K562 (cell line): ENCODE data around the gene KTN1. TPM values are rescaled to one million over a fixed set of nuclear protein-coding genes. Genes with fewer than 3 reads are reported as not detected.

Source experiments
- CXXC5 ChIP-seq: fragments of 250-450 bp; sonication (Bioruptor Pico); IDR thresholded peaks from 2 replicates; pipeline ENCODE4 v1.8.0; 2022; ENCODE audit warnings: inconsistent platforms, mild to moderate bottlenecking, moderate library complexity
- E2F5 ChIP-seq: sonication (generic); formaldehyde crosslinking; IDR thresholded peaks from 2 replicates; pipeline ENCODE4 v1.8.0; 2022; ENCODE audit warnings: mild to moderate bottlenecking, missing genetic modification reagents
- HBP1 ChIP-seq: fragments of 450-650 bp; formaldehyde crosslinking; IDR thresholded peaks from 2 replicates; pipeline ENCODE4 v1.4.0; 2022; ENCODE audit warnings: missing genetic modification characterization
- KLF16 ChIP-seq: IDR thresholded peaks from 2 replicates; pipeline ENCODE4 v1.6.1; 2016; ENCODE audit warnings: antibody characterized with exemption
- MIER1 ChIP-seq: fragments of 450-650 bp; IDR thresholded peaks from 2 replicates; pipeline ENCODE4 v1.6.1; 2016; ENCODE audit warnings: antibody characterized with exemption, mild to moderate bottlenecking, low read depth
- NKRF ChIP-seq: fragments of 450-650 bp; IDR thresholded peaks from 2 replicates; pipeline ENCODE4 v1.6.1; 2016; ENCODE audit warnings: borderline replicate concordance
- PATZ1 ChIP-seq: fragments of 250-450 bp; sonication (Bioruptor Pico); IDR thresholded peaks from 2 replicates; pipeline ENCODE4 v1.5.0; 2020; ENCODE audit warnings: mild to moderate bottlenecking, borderline replicate concordance
- TRIM28 ChIP-seq: fragments of 450-650 bp; IDR thresholded peaks from 2 replicates; pipeline ENCODE4 v1.6.1; 2017
- ZNF146 ChIP-seq: IDR thresholded peaks from one replicate; pipeline ENCODE4 v1.6.1; 2018; ENCODE audit warnings: missing compliant biosample characterization; ENCODE audit not compliant: unreplicated experiment
- polyA plus RNA-seq, 8 experiments: library from polyadenylated mRNA; depleted of rRNA in 4 of 8; stranded (reverse) in 5 of 8; unstranded in 3 of 8; fragments of >200 nt; fragmentation: Nextera tagmentation in 2 of 8; fragmentation: Illumina TruSeq in 1 of 8; extraction: Ambion mirVana in 2 of 8; extraction: Trizol in 1 of 8; gene quantifications; 2 replicates each; pipeline versions ENCODE4 v1.2.1 to v1.2.3, GENCODE V29; 2011 to 2014; ENCODE audit warnings: inconsistent platforms in 1 of 8, missing spikeins in 1 of 8
- total RNA-seq, 7 experiments: library from RNA; depleted of rRNA in 6 of 7; stranded (reverse); fragments of >200 nt in 6 of 7; fragmentation: Illumina TruSeq in 2 of 7; extraction: Trizol in 2 of 7; gene quantifications; 2 replicates each; pipeline versions ENCODE4 v1.2.1 to v1.2.3, GENCODE V29; 2011 to 2021; ENCODE audit warnings: low replicate concordance in 1 of 7
- TF ChIP-seq, protein P1 (sequence below), 2 experiments: fragments of 150-350 bp in 1 of 2; IDR thresholded peaks; 2 replicates each; pipeline ENCODE4 v1.6.1; 2012 to 2016; ENCODE audit warnings: low read depth in 2 of 2, low read length in 2 of 2, mild to moderate bottlenecking in 1 of 2, moderate library complexity in 1 of 2

KTN1 gene
- total and polyA plus RNA-seq, 9 of the 15 experiments (the other 6 are each of a cell fraction or from before 2014, with no cell fraction given), result 34.8 to 120 (median 63.6) TPM

- no peak for TF ChIP-seq ZNF146 (CRISPR knock-in tag)
- no peak for TF ChIP-seq TRIM28
- TF ChIP-seq KLF16, result no peak
- TF ChIP-seq HBP1, result no peak
- TF ChIP-seq PATZ1 (CRISPR knock-in tag), result no peak
- no peak for TF ChIP-seq CXXC5 (CRISPR knock-in tag)
- no peak for TF ChIP-seq E2F5 (CRISPR knock-in tag)
- TF ChIP-seq MIER1, result no peak
- TF ChIP-seq, protein P1, sequence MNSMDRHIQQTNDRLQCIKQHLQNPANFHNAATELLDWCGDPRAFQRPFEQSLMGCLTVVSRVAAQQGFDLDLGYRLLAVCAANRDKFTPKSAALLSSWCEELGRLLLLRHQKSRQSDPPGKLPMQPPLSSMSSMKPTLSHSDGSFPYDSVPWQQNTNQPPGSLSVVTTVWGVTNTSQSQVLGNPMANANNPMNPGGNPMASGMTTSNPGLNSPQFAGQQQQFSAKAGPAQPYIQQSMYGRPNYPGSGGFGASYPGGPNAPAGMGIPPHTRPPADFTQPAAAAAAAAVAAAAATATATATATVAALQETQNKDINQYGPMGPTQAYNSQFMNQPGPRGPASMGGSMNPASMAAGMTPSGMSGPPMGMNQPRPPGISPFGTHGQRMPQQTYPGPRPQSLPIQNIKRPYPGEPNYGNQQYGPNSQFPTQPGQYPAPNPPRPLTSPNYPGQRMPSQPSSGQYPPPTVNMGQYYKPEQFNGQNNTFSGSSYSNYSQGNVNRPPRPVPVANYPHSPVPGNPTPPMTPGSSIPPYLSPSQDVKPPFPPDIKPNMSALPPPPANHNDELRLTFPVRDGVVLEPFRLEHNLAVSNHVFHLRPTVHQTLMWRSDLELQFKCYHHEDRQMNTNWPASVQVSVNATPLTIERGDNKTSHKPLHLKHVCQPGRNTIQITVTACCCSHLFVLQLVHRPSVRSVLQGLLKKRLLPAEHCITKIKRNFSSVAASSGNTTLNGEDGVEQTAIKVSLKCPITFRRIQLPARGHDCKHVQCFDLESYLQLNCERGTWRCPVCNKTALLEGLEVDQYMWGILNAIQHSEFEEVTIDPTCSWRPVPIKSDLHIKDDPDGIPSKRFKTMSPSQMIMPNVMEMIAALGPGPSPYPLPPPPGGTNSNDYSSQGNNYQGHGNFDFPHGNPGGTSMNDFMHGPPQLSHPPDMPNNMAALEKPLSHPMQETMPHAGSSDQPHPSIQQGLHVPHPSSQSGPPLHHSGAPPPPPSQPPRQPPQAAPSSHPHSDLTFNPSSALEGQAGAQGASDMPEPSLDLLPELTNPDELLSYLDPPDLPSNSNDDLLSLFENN (IDR thresholded peaks at IDR 0.05; ENCODE audit: low read depth in 2 of 2, low read length in 2 of 2), result no peak
- TF ChIP-seq NKRF, result no peak
Observed at GRCh38 chr14:55589171-55589570, 9.2 kb downstream of the KTN1 start (continued).
